HS-5 (cell line): ENCODE results near the gene TRIM69.
"Not testable (repeated sequence)": the region's sequence is repeated elsewhere in the genome, so short reads cannot be mapped to it uniquely, and the experiment has no call there.

ENCODE experiments used
- DNase-seq: peaks from one replicate; pipeline ENCODE4 v3.0.0-alpha.2; 2012; ENCODE audit warnings: low read depth

The TRIM69 gene

DNA sequence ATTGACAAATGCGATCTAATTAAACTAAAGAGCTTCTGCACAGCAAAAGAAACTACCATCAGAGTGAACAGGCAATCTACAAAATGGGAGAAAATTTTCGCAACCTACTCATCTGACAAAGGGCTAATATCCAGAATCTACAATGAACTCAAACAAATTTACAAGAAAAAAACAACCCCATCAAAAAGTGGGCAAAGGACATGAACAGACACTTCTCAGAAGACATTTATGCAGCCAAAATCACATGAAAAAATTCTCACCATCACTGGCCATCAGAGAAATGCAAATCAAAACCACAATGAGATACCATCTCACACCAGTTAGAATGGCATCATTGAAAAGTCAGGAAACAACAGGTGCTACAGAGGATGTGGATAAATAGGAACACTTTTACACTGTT, 7.1 kb downstream of the TRIM69 start:
- not testable (repeated sequence) for DNase-seq

DNA sequence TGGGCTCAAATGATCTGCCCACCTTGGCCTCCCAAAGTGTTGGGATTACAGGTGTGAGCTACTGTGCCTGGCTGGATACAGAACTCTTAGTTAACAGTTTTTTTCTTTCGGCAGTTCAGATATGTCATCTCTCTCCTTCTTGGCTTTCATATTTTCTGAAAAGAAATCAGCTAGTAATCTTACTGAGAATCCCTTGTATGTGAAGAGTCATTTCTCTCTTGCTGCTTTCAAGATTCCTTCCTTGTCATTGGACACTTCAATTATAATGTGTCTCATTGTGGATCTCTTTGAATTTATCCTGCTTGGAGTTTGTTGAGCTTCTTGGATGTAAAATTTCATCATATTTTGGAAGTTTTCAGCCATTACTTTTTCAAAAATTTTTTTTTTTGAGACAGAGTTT, 17.0 kb downstream of the TRIM69 start:
- no peak for DNase-seq

DNA sequence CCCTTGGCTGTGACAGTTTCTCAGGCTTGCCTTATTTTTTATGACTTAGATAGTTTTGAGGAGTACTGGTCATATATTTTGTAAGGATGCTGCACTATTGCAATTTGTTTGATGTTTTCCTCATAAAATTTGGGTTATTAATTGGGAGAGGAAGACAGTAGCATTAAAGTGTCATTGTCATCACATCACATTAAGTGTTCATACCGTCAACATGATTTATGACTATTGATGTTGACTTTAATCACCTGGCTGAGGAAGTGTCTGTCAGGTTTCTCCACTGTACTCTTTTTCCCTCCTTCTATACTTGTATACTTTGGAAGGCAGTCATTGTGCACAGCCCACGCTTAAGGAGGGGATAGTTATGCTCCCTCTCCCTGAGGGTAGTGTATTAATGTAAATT, 26.9 kb downstream of the TRIM69 start:
- no peak for DNase-seq

DNA sequence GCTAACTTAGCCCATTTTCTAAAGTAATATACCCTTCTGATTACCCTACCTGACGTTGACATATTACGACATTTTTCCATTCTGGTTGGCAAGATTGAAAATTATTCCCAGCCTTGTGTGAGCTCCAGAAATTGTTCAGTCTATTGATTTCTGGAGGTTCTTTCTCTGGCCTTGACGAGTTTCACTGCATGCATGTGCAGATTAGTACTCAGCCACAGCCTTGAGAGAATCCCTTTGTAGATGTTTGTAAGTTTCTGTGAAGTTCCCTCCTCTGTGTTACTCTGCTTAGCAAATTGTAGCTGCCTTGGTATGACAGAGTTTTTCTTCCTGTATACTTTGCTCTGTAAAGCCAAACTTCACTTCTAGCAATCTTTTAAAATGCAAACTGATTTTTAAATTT, 27.5 kb downstream of the TRIM69 start:
- no peak for DNase-seq

DNA sequence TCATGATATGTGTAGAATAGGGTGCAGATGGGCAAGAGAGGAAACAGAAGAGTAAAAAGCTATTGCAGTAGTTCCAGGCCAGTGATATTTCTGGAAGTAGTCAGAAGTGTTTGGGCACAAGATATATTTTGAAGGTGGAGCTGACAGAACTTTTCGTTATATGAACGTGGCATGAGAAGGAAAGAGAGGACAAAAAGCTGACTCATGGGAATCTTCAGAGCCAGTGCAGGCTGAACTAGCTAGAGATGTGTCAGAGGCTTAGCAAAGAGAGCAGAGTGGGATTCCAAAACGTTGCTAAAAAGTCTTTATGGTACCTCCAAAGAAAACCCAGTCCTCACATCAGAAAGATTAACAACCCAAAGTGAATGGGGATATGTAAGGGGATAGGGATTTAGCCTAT, 28.7 kb downstream of the TRIM69 start:
- DNase-seq: no peak

DNA sequence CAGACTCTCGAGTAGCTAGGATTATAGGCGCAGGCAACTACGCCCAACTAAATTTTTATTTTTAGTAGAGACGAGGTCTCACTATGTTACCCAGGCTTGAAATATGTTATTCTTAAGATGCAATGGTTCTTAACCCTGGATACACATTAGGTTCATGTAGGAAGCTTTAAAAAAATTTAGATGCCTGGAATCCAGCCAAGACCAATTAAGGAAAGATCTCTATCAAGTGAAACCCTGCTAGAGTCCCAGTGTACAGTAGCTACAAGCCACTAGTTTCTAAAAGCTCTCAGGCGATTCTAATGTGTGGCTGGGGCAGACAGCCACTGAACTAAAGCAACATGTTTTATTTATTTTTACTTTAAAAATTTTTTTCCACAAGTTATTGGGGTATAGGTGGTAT, 33.2 kb downstream of the TRIM69 start:
- DNase-seq: no peak

DNA sequence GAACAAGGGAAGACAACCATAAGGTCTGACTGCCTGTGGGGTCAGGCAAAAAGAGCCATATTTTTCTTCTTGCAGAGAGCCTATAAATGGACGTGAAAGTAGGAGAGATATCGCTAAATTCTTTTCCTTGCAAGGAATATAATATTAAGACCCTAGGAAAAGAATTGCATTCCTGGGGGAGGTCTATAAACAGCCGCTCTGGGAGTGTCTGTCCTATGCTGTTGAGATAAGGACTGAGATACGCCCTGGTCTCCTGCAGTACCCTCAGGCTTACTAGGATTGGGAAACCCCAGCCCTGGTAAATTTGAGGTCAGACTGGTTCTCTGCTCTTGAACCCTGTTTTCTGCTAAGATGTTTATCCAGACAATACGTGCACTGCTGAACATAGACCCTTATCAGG, 34.4 kb downstream of the TRIM69 start:
- DNase-seq: not testable (repeated sequence)

DNA sequence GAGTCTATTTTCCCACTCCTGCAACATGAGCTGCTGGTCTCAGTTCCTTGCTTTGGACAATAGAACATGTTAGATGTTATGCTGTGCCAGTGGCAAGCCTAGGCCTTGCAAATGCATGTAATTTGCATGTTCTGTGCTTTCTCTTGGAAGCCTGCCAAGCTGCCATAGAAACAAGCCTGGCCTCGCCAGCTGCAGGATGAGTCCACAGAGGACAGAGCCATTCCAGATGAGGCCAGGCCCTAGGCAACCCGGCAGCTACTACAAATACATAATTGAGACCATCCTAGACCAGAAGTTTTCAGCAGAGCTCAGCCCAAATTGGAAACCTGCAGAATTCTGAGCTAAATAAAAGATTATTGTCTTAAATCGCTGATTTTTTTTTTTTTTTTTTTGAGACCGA, 39.6 kb downstream of the TRIM69 start:
- DNase-seq: no peak

DNA sequence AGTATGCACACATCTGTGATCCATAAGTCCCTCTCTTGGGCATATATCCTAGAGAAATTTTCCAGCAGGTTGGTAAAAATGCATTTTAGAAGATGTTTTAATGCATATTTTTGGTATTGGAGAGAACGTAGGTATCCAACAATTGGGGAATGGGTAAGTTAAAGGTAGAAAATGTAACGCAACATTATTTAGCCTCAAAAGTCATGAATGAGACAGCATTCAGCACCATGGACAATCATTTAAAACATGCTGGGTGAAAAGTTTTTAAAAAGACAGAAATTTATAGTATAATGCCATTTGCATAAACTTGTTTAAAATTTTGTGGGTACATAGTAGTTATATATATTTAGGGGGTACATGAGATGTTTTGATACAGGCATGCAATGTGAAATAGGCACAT, 43.4 kb downstream of the TRIM69 start:
- no peak for DNase-seq

DNA sequence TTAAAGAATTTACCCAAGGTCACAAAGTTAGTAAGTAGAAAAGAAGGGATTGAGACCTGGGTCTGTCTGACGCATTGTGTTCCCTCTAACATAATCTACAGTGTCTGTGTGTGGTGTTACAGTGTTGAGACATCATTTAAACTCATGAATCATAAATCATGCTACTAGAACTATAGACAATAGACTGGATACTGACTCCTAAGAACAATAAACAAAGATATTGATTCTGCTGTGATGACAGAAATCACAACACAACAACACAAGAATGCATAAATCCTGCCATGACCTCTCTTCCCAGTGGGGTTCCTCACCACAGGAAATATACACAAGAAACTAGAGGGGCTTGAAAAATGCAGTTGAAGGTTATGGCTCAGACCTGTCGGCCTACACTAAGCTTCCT, 44.3 kb downstream of the TRIM69 start:
- DNase-seq: no peak

DNA sequence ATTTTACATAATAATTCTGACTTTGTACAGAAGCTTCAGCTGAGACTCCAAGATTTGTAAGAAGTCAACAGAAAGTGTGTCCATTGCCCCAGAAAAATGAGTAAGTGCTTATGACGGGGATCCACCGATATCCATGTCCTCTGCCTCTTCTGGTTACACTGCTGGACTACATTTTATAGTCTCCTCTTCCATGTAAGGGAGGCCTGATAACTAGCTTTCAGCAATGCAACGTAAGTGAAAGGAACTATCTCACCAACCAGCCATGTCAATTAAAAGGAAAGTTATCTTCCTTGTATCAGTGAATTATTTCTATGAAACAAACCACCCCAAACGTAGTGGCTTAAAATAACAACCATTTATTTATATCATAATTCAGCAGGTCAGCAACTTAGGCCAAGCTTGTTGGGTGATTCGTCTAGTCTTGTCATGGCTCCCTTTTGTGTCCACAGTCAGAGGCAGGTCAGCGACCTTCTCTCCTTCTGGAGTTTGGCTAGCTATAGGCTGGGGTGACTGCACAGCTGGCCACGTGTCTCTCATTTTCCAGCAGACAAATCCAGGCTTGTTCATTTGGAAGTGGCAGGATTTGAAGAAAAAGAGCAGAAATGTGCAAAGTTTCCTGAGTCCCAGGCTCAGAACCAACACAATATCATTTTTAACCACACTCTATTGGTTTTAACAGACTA, 44.9 kb downstream of the TRIM69 start:
- no peak for DNase-seq

DNA sequence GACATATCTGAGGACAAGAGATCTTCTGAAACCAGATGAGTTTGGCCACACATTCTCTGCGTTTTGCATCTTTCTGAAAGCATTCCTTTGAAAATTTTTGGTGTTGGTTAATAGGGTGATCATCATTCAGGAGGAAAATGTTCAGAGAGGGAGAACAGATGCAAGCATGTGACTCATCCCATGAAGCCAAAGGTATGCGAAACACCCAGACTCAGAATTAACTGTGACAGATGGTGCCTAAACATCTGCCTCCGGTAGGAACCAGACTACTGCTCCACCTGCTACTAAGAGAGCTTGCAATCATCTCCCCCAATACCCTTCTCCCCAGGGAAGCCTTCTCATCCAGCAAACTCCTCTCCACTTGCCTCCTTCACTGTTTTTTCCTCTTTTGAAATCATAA, 46.2 kb downstream of the TRIM69 start:
- DNase-seq: no peak

DNA sequence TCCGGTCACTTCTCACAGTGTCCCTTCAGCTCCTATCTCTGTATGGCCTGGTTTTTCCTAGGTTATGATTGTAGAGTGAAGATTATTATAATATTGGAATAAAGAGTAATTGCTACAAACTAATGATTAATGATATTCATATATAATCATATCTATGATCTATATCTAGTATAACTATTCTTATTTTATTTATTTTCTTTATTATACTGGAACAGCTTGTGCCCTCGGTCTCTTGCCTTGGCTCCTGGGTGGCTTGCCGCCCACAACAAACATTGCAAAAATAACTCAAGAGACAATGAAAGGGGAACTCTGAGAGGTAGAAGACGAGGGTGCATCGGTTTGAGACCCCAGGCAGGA, 48.6 kb downstream of the TRIM69 start:
- DNase-seq: not testable (repeated sequence)

DNA sequence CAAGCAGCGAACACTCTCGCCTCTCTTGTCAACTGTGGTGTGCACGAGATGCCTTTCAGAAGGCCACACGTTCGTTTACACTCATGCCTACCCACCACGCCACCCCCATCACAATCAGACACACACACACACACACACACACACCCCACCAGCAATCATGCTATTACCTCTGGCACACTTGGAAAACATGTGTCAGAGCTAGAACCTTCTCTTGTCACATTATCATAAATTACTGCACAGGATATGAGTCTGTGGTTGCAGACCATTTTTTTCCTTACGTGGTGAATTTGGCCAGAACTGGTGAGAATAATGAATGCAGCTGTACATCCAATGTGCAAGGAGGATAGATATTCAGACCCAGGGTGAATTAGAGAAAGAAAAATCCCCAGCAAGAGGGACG, 52.4 kb downstream of the TRIM69 start:
- DNase-seq: no peak

DNA sequence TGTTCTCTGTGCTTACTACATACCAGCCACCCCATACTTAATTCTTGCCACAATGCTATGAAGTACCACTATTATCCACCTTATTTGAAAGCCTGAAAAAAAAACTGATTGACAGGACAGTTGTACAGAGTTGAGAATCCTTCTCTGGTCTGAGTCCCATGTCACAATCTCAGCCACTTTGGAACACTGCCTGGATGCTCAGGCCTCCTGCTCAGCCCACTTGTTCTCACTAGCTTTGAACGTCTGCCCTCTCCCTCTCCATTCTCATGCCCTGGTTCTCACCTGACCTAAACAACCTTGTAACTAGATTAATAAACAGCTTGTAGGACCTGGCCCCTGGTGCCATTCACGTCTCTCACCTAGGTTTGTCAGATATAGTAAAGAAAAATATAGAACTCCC, 53.9 kb downstream of the TRIM69 start:
- no peak for DNase-seq

DNA sequence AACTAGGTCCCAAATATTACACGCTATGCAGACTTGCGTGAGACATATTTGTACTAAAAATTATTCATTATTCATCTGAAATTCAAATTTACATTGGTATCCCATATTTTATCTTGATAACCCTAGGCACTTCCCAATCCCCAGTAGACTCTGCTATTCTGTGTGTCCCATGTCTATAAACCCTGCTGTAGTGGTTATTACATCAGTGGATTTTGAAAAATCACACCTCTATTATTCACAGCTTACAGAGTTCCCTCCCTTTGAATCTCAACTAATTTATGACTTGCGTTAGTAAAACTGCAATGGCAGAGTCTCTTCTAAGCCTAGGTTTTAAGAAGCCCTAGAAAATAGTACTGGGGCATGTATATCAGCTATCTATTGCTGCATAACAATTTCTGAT, 54.3 kb downstream of the TRIM69 start:
- DNase-seq: no peak

DNA sequence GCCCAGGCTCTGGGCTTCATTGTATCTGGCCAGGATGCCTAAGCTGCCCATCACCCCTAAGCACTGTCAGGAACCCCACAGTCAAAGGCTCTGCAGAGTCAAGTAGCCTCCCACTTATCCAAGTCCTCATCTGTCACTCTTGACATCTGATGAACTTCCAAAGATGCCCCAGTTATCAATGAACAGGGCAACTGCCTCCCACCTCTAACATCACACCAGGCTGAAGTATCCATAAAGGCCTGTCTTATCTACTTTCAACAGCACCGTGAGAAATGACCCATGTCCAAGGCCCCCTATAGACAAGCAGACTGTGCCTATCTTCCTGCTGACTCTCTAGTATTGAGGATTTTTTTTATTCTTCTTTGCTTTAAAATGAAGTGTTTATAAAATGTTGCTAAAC, 56.4 kb downstream of the TRIM69 start:
- DNase-seq: no peak

DNA sequence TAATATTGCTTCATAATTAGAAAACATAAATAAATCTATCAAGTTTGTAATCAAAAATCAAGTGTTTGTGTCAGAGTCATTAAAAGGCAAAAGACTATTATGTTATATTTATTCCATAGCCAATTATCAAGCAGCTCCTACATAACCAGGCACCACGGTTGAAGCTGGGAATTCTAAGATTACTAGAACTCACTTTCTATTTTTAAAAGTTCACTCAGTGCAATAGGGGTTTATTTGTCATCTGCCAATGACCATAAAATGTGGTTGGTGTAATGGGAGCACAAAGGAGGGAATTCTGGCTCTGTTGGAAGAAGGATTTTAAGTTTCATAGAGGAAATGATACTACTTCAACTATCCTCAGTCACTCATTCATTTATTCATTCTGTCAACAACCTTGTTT, 57.7 kb downstream of the TRIM69 start:
- DNase-seq: no peak

DNA sequence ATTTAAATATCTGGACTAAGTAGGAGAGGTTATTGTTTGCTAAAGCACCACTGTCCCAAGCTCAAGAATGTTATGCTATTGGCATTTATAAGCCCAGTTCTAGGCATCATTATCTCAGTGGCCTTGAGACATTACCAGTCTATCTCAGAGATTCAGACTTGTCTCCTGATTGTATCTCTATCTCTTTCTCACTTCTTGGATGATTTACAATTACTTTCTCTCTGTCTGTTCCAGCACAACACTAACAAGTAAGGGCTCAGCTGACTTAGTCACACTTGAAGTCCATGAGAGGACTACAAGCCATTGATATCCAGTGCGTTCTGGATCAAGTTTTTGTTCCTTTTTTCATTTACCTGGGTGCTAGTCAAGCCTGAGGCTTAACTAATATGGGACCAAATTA, 60.2 kb downstream of the TRIM69 start:
- DNase-seq: no peak

DNA sequence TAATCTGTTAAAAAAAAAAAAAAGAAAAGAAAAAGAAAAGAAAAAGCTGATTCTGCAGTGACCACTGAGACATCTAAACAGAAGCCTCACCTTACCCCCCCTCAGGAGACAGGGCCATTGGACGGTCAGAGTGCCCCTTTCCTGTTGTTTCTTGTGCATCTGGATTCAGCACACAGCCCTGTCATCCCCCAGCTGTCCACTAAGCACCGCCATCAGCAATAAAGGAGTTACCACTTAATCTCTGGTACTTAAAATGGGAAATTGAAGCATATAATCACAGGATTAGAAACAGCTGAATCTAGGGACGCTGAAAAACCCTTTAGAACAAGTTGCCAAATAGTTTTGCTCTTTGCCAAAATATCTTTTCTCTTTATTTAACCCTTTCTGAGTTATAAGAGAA, 62.5 kb downstream of the TRIM69 start:
- no peak for DNase-seq

DNA sequence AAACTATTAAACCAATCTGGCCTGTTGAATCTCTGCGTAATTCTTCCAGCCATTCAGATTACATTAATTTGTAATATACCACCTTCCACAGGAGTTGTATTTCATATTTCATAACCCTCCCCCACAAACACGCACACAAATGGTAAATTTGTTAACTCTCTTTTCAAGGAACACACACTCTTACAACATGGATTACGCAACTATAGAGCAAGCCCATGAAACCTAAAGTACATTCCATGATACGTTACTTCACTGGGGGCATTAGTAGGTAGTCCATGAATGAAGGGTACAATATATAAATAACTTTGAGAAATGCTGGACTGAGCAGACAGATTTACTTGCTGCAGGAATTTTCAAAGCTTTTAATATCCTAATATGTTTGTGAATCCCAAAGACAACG, 65.0 kb downstream of the TRIM69 start:
- DNase-seq: no peak

DNA sequence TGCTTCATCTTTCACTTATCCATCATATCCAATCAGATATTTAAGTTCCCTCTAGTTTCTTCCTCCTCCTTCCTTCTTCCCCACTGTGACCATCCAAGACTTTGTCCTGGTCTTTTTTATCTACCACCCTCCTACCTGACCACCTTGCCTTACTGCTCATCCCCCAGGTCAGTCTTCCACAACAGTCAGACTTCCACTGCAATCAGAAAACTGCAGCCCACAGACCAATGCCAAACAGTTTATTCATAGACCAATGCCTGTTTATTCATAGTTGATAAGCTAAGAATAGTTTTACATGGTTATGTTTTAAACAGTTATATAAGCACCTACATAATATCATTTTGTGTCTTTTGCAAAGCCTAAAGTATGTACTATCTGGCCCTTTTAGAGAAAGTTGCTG, 65.5 kb downstream of the TRIM69 start:
- no peak for DNase-seq

DNA sequence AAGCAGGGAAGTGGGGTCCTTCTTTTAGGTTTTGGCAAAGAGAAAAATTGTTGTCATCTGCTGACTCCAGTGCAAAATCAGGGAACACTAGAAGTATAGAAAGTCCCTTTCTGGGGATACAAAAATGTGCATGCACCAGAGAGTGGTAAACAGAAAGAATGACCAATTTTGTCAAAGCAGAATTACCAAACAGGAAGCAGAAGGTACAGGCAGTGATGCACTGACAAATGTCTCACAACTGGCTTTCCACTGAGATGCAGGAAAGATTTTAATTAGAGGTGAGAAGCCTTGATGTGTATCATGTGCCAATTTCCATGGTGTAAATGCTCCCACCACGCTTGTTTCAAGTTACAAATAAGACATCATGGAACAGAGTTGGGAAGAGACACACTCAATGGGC, 66.0 kb downstream of the TRIM69 start:
- DNase-seq: no peak

DNA sequence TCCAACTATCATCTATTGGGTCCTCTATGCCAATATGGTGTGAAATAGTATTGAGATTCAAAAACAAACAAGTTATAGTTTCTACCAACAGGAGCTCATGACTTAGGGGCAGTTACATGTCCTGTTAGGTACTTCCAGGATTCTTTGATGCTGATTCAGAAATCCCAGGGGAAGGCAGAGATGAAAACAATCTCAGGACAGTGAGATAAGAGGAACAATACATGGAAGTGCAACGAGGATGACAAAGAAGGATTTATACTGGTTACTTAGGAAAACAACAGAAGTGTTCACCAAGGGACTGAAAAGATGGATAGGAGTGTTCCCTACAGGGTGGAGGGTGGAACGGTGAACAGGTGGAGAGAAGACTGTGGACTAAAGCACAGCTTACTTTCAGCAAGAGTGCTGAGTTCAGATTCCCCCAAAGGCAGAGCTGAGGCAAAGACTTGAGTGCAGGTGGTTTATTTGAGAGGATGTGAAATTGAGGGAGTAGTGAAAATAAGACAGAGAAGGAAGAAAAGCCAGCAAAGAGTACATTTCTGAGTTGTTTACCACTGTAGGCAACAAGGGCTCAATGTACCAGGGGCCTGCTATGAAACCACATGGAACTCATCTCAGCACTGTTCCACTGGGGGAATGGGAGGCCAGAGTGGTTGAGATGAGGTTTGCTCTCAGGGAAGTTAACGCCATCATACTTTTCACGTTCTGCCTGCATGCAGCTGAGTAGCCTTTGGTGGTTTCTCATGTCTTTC, 68.1 kb downstream of the TRIM69 start:
- no peak for DNase-seq
